K562 (cell line): ENCODE measurements around the gene ACO2. TPM values are rescaled to one million over a fixed set of nuclear protein-coding genes. Genes with fewer than 3 reads are reported as not detected.
A peak's percentile ranks its signal among the peaks of the same experiment; 100 is the strongest.

Experiments used
- ATF1 ChIP-seq, 2 experiments: fragments of 450-650 bp in 1 of 2; IDR thresholded peaks; 2 replicates each; pipeline ENCODE4 v1.6.1; 2016; ENCODE audit warnings: missing compliant biosample characterization in 1 of 2, missing genetic modification characterization in 1 of 2
- BMI1 ChIP-seq: fragments of 150-350 bp; IDR thresholded peaks from 2 replicates; pipeline ENCODE4 v1.6.1; 2014; ENCODE audit warnings: low read length
- CEBPB ChIP-seq: fragments of 450-650 bp; IDR thresholded peaks from 2 replicates; pipeline ENCODE4 v1.6.1; 2016; ENCODE audit warnings: missing genetic modification characterization, missing compliant biosample characterization
- FOXM1 ChIP-seq, 2 experiments: fragments of 450-650 bp in 1 of 2; sonication (generic) in 1 of 2; formaldehyde crosslinking in 1 of 2; IDR thresholded peaks; 2 replicates each; pipeline versions ENCODE4 v1.6.1 to v1.9.0; 2017 to 2022; ENCODE audit warnings: low read depth in 2 of 2, mild to moderate bottlenecking in 2 of 2, missing genetic modification reagents in 1 of 2, moderate library complexity in 1 of 2
- NELFE ChIP-seq: IDR thresholded peaks from 2 replicates; pipeline ENCODE4 v1.6.1; 2011; ENCODE audit warnings: mild to moderate bottlenecking; ENCODE audit not compliant: insufficient read depth, insufficient read length
- PCBP1 ChIP-seq: fragments of 200-400 bp; formaldehyde crosslinking; IDR thresholded peaks from 2 replicates; pipeline ENCODE4 v1.6.1; 2018; ENCODE audit warnings: mild to moderate bottlenecking, low read depth, low read length; ENCODE audit not compliant: poor library complexity, severe bottlenecking
- PHB ChIP-seq: fragments of 250-450 bp; sonication (Bioruptor Pico); IDR thresholded peaks from 2 replicates; pipeline ENCODE4 v1.5.0; 2021
- PHF21A ChIP-seq: fragments of 450-650 bp; IDR thresholded peaks from 2 replicates; pipeline ENCODE4 v1.6.1; 2017; ENCODE audit warnings: low read depth, borderline replicate concordance
- POLR2A ChIP-seq: fragments of 450-650 bp; conservative IDR thresholded peaks from 2 replicates; pipeline ENCODE4 v1.6.1; 2016
- PRPF4 ChIP-seq: fragments of 200-400 bp; formaldehyde crosslinking; IDR thresholded peaks from one replicate; pipeline ENCODE4 v1.6.1; 2017; ENCODE audit warnings: low read length, low read depth, mild to moderate bottlenecking; ENCODE audit not compliant: insufficient read depth, poor library complexity, severe bottlenecking
- RFX5 ChIP-seq: IDR thresholded peaks from 2 replicates; pipeline ENCODE4 v1.6.1; 2011; ENCODE audit warnings: low read depth, mild to moderate bottlenecking, improper control_type of control experiment, low read length
- TCF3 ChIP-seq: sonication (generic); formaldehyde crosslinking; IDR thresholded peaks from 2 replicates; pipeline ENCODE4 v1.4.0; 2020; ENCODE audit warnings: mild to moderate bottlenecking, missing genetic modification reagents
- TFAM ChIP-seq: fragments of 250-450 bp; sonication (Bioruptor Pico); conservative IDR thresholded peaks from 2 replicates; pipeline ENCODE4 v1.5.0; 2021; ENCODE audit warnings: mild to moderate bottlenecking, moderate library complexity
- ZC3H4 ChIP-seq: sonication (generic); formaldehyde crosslinking; IDR thresholded peaks from 2 replicates; pipeline ENCODE4 v1.9.0; 2021; ENCODE audit warnings: missing genetic modification reagents, borderline replicate concordance
- polyA plus RNA-seq, 8 experiments: library from polyadenylated mRNA; depleted of rRNA in 4 of 8; stranded (reverse) in 5 of 8; unstranded in 3 of 8; fragments of >200 nt; fragmentation: Nextera tagmentation in 2 of 8; fragmentation: Illumina TruSeq in 1 of 8; extraction: Ambion mirVana in 2 of 8; extraction: Trizol in 1 of 8; gene quantifications; 2 replicates each; pipeline versions ENCODE4 v1.2.1 to v1.2.3, GENCODE V29; 2011 to 2014; ENCODE audit warnings: inconsistent platforms in 1 of 8, missing spikeins in 1 of 8
- total RNA-seq, 7 experiments: library from RNA; depleted of rRNA in 6 of 7; stranded (reverse); fragments of >200 nt in 6 of 7; fragmentation: Illumina TruSeq in 2 of 7; extraction: Trizol in 2 of 7; gene quantifications; 2 replicates each; pipeline versions ENCODE4 v1.2.1 to v1.2.3, GENCODE V29; 2011 to 2021; ENCODE audit warnings: low replicate concordance in 1 of 7
- TF ChIP-seq, protein P1 (sequence below), 2 experiments: IDR thresholded peaks; 2 replicates each; pipeline ENCODE4 v1.6.1; 2011; ENCODE audit warnings: borderline replicate concordance in 1 of 2, control low read depth in 1 of 2, low read depth in 1 of 2, low read length in 1 of 2, mild to moderate bottlenecking in 1 of 2, mixed read lengths in 1 of 2, moderate library complexity in 1 of 2; ENCODE audit not compliant: insufficient read depth in 1 of 2, insufficient read length in 1 of 2, poor library complexity in 1 of 2, severe bottlenecking in 1 of 2; ENCODE audit errors: extremely low read depth in 1 of 2
- TF ChIP-seq, protein P2 (sequence below): sonication (generic); formaldehyde crosslinking; IDR thresholded peaks from 2 replicates; pipeline ENCODE4 v1.8.0; 2022; ENCODE audit warnings: mild to moderate bottlenecking, missing genetic modification reagents
- TF ChIP-seq, protein P3 (sequence below): fragments of 450-650 bp; formaldehyde crosslinking; IDR thresholded peaks from 2 replicates; pipeline ENCODE4 v1.4.0; 2020; ENCODE audit warnings: mild to moderate bottlenecking, moderate library complexity
- TF ChIP-seq, protein P4 (sequence below): fragments of 450-650 bp; IDR thresholded peaks from 2 replicates; pipeline ENCODE4 v1.6.1; 2016; ENCODE audit warnings: borderline replicate concordance
- TF ChIP-seq, protein P5 (sequence below): fragments of 450-650 bp; conservative IDR thresholded peaks from 2 replicates; pipeline ENCODE4 v1.6.1; 2016; ENCODE audit warnings: missing genetic modification characterization, low read depth, mild to moderate bottlenecking, control low read depth, missing compliant biosample characterization

The ACO2 gene
- total and polyA plus RNA-seq, 9 of the 15 experiments (the other 6 are each of a cell fraction or from before 2014, with no cell fraction given): 16.2 to 119 (median 43.2) TPM

DNA sequence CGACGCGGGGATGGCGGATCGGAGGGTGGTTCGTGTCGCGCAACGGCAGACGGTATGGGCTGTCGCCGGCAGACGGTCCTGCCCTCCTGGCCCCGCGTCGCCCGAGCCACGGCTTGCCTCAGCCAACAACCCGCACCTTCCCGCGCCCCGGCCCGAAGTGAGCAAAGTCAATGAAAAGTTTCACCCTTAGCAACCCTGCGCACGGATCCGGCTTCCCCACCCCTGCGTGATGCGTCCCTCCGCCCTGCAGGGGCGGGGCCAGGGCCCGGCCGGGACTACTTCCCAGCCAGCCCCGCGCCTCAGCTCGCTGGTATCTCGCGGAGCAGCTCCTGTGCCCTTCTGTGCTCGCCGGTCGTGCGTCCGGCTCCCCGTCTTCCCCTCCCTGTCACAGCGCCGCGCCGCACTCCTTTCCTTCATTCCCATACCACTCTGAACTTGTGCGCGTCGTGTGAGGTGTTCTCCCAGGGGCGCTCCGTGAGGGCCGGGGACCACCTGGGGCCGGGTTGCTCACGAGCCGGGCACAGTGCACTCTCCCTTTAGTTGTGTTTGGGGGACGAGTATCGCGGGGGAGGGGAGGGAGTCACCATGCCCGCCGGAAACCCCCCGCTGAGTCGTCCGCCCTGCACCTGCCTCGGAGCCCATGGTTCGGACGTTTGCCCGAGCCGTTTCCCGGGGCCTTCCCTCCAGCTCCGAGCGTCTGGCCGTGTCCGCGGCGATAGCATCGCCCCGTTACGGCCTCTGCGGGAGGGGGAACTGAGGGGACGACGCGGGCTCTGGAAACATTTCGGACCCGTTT lies 22.1 kb upstream of the ACO2 start, which contains the start of gene TOB2 (continued):
- TF ChIP-seq NELFE (peak; percentile 89), PHB (CRISPR knock-in tag) (0 out of 2 replicates have a peak, but pooled peaks have one; percentile 36), ATF1 (CRISPR knock-in tag; IDR thresholded peaks at IDR 0.05) (peak; percentile 56; the same call in 1 of the 2 replicates), ATF1 (tag; IDR thresholded peaks at IDR 0.05) (peak; percentile 85), PCBP1 (peak; percentile 100), PRPF4 (peak; percentile 65), FOXM1 (IDR thresholded peaks at IDR 0.05; ENCODE audit: low read depth) (no peak), FOXM1 (CRISPR knock-in tag; IDR thresholded peaks at IDR 0.05; ENCODE audit: low read depth) (0 out of 2 replicates have a peak, but pooled peaks have one; percentile 12), CEBPB (tag) (no peak), BMI1 (0 out of 2 replicates have a peak, but pooled peaks have one; percentile 20), RFX5 (peak; percentile 67), TCF3 (CRISPR knock-in tag) (0 out of 2 replicates have a peak, but pooled peaks have one; percentile 4), TFAM (no peak), POLR2A (peak; percentile 99), ZC3H4 (CRISPR knock-in tag) (peak; percentile 87), PHF21A (peak; percentile 46; the same call in 1 of the 2 replicates)
- TF ChIP-seq, protein P1, sequence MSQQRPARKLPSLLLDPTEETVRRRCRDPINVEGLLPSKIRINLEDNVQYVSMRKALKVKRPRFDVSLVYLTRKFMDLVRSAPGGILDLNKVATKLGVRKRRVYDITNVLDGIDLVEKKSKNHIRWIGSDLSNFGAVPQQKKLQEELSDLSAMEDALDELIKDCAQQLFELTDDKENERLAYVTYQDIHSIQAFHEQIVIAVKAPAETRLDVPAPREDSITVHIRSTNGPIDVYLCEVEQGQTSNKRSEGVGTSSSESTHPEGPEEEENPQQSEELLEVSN (IDR thresholded peaks at IDR 0.05; ENCODE audit: borderline replicate concordance in 1 of 2, extremely low read depth in 1 of 2, insufficient read depth in 1 of 2, insufficient read length in 1 of 2, low read depth in 1 of 2, low read length in 1 of 2, poor library complexity in 1 of 2, severe bottlenecking in 1 of 2): peak in 1 of 2 experiments; percentile 69
- TF ChIP-seq, protein P2, sequence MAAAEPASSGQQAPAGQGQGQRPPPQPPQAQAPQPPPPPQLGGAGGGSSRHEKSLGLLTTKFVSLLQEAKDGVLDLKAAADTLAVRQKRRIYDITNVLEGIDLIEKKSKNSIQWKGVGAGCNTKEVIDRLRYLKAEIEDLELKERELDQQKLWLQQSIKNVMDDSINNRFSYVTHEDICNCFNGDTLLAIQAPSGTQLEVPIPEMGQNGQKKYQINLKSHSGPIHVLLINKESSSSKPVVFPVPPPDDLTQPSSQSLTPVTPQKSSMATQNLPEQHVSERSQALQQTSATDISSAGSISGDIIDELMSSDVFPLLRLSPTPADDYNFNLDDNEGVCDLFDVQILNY (CRISPR knock-in tag): peak; percentile 46; the same call in 1 of the 2 replicates
- TF ChIP-seq, protein P3, sequence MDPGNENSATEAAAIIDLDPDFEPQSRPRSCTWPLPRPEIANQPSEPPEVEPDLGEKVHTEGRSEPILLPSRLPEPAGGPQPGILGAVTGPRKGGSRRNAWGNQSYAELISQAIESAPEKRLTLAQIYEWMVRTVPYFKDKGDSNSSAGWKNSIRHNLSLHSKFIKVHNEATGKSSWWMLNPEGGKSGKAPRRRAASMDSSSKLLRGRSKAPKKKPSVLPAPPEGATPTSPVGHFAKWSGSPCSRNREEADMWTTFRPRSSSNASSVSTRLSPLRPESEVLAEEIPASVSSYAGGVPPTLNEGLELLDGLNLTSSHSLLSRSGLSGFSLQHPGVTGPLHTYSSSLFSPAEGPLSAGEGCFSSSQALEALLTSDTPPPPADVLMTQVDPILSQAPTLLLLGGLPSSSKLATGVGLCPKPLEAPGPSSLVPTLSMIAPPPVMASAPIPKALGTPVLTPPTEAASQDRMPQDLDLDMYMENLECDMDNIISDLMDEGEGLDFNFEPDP: 0 out of 2 replicates have a peak, but pooled peaks have one; percentile 15
- TF ChIP-seq, protein P4, sequence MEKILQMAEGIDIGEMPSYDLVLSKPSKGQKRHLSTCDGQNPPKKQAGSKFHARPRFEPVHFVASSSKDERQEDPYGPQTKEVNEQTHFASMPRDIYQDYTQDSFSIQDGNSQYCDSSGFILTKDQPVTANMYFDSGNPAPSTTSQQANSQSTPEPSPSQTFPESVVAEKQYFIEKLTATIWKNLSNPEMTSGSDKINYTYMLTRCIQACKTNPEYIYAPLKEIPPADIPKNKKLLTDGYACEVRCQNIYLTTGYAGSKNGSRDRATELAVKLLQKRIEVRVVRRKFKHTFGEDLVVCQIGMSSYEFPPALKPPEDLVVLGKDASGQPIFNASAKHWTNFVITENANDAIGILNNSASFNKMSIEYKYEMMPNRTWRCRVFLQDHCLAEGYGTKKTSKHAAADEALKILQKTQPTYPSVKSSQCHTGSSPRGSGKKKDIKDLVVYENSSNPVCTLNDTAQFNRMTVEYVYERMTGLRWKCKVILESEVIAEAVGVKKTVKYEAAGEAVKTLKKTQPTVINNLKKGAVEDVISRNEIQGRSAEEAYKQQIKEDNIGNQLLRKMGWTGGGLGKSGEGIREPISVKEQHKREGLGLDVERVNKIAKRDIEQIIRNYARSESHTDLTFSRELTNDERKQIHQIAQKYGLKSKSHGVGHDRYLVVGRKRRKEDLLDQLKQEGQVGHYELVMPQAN: 0 out of 2 replicates have a peak, but pooled peaks have one; percentile 40
- TF ChIP-seq, protein P5, sequence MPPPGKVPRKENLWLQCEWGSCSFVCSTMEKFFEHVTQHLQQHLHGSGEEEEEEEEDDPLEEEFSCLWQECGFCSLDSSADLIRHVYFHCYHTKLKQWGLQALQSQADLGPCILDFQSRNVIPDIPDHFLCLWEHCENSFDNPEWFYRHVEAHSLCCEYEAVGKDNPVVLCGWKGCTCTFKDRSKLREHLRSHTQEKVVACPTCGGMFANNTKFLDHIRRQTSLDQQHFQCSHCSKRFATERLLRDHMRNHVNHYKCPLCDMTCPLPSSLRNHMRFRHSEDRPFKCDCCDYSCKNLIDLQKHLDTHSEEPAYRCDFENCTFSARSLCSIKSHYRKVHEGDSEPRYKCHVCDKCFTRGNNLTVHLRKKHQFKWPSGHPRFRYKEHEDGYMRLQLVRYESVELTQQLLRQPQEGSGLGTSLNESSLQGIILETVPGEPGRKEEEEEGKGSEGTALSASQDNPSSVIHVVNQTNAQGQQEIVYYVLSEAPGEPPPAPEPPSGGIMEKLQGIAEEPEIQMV (tag): no peak
